Measurements from ENCODE around the gene PMEL. TPM values are rescaled to one million over a fixed set of nuclear protein-coding genes. Genes with fewer than 3 reads are reported as not detected.

Gene PMEL
- total and polyA plus RNA-seq, 9 of the 15 experiments (the other 6 are each of a cell fraction or from before 2014, with no cell fraction given): 0.36 to 2.0 (median 0.98) TPM

DNA sequence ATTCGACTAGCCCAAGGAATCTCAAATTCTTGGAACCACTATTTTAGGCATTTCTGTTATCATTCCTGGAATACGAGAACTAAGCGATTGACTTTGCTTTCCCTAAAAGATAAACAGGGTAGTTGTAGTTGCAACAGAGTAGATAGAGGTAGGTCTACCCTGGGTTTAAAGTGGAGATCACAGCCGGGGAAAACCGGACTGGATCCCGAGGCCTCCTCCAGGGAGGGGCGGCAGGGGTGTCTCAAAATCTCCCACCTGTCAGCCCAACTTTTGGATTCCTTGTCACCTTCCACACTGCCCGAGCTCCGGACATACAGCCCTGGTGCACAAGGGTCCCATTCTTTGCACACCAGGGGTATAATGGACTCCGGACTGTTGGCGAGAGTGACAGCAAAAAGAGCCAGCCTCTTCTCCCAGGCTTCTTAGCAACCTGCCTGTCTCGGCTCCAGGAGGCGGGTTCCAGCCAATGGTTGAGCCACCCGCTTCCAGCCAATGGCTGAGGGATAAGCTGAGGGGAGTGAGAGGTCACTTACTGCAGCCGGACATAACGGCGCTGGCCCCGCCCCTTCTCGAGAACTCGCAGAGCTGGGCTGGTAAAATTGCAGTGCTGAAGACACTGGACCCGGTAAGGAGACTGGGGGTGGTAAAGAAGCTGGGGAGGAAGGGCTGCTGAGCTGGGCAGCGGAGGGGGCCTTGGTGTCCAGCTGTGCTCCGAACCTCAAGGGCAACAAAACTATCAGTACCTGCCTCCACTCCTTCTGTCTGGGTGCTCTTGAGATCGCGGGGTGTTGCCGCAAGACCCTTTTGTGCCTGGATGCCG, 31.1 kb upstream of the PMEL start, which contains the start of gene SUOX (continued):
- TF ChIP-seq JUNB (CRISPR knock-in tag; conservative IDR thresholded peaks at IDR 0.05): no peak
- TF ChIP-seq YY1 (IDR thresholded peaks at IDR 0.05; ENCODE audit: borderline replicate concordance in 1 of 3, control insufficient read depth in 1 of 3, extremely low read depth in 1 of 3, insufficient read depth in 3 of 3, insufficient read length in 1 of 3, insufficient replicate concordance in 2 of 3, low read depth in 1 of 3, low read length in 2 of 3): peak in 2 of 3 experiments; percentile 54 to 84
- peak; percentile 78 for TF ChIP-seq TBP (optimal IDR thresholded peaks at IDR 0.05; ENCODE audit: low read depth, low read length)
- TF ChIP-seq, protein P1, sequence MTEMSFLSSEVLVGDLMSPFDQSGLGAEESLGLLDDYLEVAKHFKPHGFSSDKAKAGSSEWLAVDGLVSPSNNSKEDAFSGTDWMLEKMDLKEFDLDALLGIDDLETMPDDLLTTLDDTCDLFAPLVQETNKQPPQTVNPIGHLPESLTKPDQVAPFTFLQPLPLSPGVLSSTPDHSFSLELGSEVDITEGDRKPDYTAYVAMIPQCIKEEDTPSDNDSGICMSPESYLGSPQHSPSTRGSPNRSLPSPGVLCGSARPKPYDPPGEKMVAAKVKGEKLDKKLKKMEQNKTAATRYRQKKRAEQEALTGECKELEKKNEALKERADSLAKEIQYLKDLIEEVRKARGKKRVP (CRISPR knock-in tag; IDR thresholded peaks at IDR 0.05): no peak; the same call in 1 of the 2 replicates
- no peak for TF ChIP-seq ESRRA (IDR thresholded peaks at IDR 0.05; ENCODE audit: borderline replicate concordance, low read depth)
- TF ChIP-seq PHF21A (IDR thresholded peaks at IDR 0.05; ENCODE audit: borderline replicate concordance, low read depth): no peak
- no peak for TF ChIP-seq MTA1 (IDR thresholded peaks at IDR 0.05; ENCODE audit: borderline replicate concordance)
- TF ChIP-seq ZSCAN32 (CRISPR knock-in tag; IDR thresholded peaks at IDR 0.05): 0 out of 2 replicates have a peak, but pooled peaks have one; percentile 19
- TF ChIP-seq, protein P2, sequence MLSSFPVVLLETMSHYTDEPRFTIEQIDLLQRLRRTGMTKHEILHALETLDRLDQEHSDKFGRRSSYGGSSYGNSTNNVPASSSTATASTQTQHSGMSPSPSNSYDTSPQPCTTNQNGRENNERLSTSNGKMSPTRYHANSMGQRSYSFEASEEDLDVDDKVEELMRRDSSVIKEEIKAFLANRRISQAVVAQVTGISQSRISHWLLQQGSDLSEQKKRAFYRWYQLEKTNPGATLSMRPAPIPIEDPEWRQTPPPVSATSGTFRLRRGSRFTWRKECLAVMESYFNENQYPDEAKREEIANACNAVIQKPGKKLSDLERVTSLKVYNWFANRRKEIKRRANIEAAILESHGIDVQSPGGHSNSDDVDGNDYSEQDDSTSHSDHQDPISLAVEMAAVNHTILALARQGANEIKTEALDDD (IDR thresholded peaks at IDR 0.05): no peak
- TF ChIP-seq, protein P3, sequence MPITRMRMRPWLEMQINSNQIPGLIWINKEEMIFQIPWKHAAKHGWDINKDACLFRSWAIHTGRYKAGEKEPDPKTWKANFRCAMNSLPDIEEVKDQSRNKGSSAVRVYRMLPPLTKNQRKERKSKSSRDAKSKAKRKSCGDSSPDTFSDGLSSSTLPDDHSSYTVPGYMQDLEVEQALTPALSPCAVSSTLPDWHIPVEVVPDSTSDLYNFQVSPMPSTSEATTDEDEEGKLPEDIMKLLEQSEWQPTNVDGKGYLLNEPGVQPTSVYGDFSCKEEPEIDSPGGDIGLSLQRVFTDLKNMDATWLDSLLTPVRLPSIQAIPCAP (CRISPR knock-in tag; IDR thresholded peaks at IDR 0.05; ENCODE audit: borderline replicate concordance): no peak
- TF ChIP-seq, protein P4, sequence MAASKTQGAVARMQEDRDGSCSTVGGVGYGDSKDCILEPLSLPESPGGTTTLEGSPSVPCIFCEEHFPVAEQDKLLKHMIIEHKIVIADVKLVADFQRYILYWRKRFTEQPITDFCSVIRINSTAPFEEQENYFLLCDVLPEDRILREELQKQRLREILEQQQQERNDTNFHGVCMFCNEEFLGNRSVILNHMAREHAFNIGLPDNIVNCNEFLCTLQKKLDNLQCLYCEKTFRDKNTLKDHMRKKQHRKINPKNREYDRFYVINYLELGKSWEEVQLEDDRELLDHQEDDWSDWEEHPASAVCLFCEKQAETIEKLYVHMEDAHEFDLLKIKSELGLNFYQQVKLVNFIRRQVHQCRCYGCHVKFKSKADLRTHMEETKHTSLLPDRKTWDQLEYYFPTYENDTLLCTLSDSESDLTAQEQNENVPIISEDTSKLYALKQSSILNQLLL (CRISPR knock-in tag; IDR thresholded peaks at IDR 0.05; ENCODE audit: borderline replicate concordance): no peak
- TF ChIP-seq ZNF184 (CRISPR knock-in tag; IDR thresholded peaks at IDR 0.05): no peak
- TF ChIP-seq, protein P5, sequence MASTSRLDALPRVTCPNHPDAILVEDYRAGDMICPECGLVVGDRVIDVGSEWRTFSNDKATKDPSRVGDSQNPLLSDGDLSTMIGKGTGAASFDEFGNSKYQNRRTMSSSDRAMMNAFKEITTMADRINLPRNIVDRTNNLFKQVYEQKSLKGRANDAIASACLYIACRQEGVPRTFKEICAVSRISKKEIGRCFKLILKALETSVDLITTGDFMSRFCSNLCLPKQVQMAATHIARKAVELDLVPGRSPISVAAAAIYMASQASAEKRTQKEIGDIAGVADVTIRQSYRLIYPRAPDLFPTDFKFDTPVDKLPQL (IDR thresholded peaks at IDR 0.05; ENCODE audit: extremely low read depth, insufficient read length): no peak
- TF ChIP-seq THRAP3 (IDR thresholded peaks at IDR 0.05; ENCODE audit: borderline replicate concordance): no peak
- TF ChIP-seq ZNF232 (CRISPR knock-in tag; IDR thresholded peaks at IDR 0.05): no peak
- TF ChIP-seq ZNF384 (IDR thresholded peaks at IDR 0.05; ENCODE audit: low read depth, low read length): no peak
- peak in 1 of 2 experiments; percentile 52; a peak in 1 of 4 replicates for TF ChIP-seq MAZ (CRISPR knock-in tag; conservative IDR thresholded peaks at IDR 0.05 in 1 of 2, IDR thresholded peaks at IDR 0.05 in 1 of 2)
- TF ChIP-seq CEBPB (tag; IDR thresholded peaks at IDR 0.05): peak; percentile 46; the same call in 1 of the 2 replicates
